GM10266 (cell line): ENCODE measurements around the gene GPRC5A.

ENCODE experiments used
- DNase-seq: peaks from one replicate; pipeline ENCODE4 v3.0.0; 2012; ENCODE audit errors: extremely low spot score
- TF ChIP-seq, protein P1 (sequence below): IDR thresholded peaks from 2 replicates; pipeline ENCODE4 v1.5.1; 2012; ENCODE audit warnings: mild to moderate bottlenecking, low read depth; ENCODE audit not compliant: control insufficient read depth, insufficient read depth; ENCODE audit errors: missing control alignments

GPRC5A gene

DNA sequence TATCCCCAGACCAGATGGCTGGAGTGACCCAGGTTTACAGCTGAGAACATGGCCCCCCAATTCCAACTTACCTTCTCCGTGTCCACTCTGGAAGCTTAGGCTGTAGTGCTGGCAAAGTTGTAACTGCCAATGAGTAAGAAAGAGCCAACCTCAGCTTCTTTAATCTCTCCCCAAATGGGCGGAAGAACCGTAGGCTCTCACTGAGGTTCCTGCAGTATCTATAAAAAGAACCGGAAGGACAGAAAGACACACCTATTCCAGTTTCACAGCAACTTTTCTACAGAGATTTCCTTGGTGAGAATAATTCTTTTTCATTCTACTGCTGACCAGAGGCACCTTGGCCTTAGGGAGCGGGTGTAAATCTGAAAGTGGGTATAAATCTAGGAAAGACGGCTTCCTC is 60.7 kb downstream of the GPRC5A start, which contains the start of gene GPRC5D:
Gene GPRC5D (minus strand): TSS at position 135 of the 400 bp plus-strand sequence. CDS start 1,786 bp downstream, outside the sequence.
- DNase-seq, result no peak
- TF ChIP-seq, protein P1, sequence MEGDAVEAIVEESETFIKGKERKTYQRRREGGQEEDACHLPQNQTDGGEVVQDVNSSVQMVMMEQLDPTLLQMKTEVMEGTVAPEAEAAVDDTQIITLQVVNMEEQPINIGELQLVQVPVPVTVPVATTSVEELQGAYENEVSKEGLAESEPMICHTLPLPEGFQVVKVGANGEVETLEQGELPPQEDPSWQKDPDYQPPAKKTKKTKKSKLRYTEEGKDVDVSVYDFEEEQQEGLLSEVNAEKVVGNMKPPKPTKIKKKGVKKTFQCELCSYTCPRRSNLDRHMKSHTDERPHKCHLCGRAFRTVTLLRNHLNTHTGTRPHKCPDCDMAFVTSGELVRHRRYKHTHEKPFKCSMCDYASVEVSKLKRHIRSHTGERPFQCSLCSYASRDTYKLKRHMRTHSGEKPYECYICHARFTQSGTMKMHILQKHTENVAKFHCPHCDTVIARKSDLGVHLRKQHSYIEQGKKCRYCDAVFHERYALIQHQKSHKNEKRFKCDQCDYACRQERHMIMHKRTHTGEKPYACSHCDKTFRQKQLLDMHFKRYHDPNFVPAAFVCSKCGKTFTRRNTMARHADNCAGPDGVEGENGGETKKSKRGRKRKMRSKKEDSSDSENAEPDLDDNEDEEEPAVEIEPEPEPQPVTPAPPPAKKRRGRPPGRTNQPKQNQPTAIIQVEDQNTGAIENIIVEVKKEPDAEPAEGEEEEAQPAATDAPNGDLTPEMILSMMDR, result no peak

DNA sequence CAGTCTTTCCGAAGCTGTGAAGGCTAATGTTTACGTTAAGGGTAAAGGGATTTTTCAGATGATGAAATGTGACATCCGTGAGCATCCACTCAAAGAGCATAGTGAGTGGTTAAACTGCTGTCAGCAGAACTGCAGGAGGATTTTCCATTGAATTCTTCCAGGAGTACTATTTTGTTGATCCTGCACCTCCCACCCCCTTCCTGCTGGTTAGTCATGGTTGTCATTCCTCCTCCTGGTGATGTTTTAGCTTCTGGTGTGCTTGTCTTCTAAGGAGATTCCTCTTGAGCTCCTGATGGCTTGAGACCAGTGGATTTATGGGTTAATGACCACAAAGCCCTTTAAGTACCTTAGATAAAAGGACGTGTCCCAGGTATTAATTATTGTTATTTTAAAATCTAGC is 63.0 kb downstream of the GPRC5A start:
- DNase-seq, result no peak
- TF ChIP-seq, protein P1, result no peak

DNA sequence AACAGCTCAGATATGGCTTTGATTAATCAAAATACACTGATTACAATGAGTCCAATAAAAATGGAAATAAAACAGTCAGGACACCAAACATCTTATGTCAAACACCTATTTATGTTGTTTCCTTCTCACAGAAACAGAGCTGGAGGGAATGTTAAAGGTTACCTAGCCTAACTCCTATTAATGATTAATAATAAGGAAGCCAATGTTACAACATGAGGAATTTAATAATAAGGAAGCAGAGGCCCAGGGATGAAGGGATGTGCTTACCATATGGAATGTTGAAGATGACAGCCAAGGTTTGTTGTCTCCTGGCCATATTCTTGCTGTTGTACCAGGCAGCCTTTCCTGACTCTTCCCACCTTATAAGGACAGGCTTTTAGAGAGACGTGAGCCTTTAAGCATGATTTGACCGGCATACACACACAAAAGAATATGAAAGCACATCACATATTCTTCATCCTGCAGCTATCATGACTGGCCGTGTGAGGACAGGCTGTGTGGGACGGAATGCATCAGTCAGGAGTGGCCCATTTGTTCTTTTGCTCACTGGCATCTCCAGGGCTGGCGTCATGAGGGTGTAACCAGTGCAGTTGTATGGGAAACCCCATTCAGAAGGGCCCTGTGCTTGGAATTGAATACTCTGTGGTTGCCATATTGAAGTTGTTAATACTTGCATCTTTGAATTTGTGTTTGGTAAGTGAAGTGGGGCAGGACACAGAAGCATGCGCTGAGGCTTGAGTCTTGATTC is 63.7 kb downstream of the GPRC5A start:
- no peak for DNase-seq
- TF ChIP-seq, protein P1, result no peak

DNA sequence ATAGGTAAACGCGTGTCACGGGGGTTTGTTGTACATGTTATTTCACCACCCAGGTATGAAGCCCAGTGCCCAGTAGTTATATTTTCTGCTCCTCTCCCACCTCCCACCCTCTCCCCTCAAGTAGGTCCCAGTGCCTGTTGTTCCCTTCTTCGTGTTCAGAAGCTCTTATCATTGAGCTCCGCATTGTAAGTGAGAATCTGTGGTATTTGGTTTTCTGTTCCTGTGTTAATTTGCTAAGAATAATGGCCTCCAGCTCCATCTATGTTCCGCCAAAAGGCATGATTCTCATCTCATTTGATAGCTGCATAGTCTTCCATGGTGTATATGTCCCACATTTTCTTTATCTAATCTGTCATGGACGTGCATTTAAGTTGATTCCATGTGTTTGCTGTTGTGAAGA is 67.5 kb downstream of the GPRC5A start:
- TF ChIP-seq, protein P1, result no peak
- DNase-seq, result no peak

DNA sequence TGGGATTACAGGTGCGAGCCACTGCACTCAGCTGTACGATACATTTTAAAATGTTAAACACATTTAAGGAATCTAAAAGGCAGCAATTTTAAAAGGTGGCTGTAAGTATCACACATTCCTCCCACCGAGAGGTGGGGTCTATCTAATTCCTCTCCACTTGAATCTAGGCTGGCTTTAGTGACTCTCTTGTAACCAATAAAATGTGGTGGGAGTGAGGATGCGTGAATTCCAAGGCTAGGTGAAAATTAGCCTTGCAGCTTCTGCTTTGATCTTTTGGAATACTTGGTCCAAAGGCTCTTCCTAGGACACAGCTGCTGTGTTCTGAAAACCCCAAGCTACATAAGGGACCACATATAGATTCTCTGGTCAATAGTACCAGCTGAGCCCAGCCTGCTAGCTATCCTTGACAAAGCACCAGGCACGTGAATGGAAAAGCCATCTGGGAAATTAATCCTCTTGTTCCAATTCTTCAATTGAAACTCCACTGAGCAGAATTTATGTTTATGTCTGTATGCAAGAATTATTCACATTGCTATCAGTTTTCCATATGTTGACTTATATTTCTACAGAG is 69.4 kb downstream of the GPRC5A start:
- DNase-seq, result no peak
- TF ChIP-seq, protein P1, result no peak

DNA sequence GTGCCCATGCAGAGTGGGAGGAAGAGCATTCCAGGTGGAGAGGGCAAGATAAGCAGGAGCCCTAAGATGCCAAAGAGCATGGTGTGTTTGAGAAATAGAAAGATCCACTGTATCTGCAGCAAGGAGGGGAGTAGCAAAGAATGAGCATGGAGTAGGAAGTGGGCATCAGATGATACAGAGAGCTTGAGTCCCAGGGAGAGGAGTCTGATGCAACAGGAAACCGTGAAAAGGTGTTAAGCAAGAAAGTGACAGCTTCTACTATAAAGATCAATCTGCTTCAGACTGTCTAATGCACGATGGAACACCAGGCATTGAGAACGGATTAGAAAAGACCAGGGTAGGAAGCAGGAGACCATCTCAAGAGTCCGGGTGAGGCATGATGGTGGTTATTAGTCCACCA is 72.9 kb downstream of the GPRC5A start:
- TF ChIP-seq, protein P1, result no peak

DNA sequence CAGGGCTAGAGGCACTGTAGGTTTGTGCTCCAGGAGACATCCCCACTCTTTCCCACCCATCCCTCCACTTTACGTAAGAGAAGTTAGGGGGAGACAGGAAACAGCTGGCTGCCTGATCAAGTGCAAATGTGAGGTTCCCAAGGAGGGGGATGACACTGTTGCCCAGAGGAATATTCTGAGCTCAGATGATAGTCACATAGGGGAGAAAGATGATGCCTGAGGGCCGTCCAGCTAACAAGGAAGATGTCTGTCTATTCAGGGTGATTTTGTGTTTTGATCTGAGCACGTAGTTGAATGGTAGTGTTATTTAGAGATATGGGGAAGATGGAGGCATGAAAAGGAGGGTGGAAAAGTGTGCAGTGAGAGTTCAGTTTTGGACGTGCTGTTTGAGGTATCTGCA is 74.5 kb downstream of the GPRC5A start:
- DNase-seq, result no peak
- TF ChIP-seq, protein P1, result no peak

More for the DNA sequence above, 72.9 kb downstream of the GPRC5A start:
- DNase-seq, result no peak
